ENCODE measurements around the gene RAP1GAP2. TPM values are rescaled to one million over a fixed set of nuclear protein-coding genes. Genes with fewer than 3 reads are reported as not detected.

The RAP1GAP2 gene
- total RNA-seq, 1 donor from 2014 or later = 3.8 TPM

DNA sequence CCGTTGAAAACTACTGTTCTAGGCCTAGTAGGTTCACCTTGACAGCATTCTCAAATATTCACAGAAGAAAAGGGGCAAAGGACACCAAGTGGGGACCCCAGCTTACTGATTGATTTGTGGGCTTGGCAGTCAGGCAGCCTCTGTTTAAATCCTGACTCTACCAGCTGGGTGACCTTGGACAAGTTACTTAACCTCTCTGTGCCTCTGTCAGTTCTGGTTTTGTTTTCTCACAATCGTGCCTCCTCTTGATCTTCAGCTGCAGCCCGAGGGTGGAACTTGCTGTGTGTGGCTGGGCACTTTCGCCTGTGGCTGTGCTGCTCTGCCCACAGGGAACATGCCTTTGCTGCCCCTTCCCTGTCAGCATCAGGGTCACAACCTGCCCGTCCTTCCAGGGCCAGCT, 17.8 kb downstream of the RAP1GAP2 start:
- no peak overlapping the region for H3K4me2 ChIP-seq
- H3K9me3 ChIP-seq (ENCODE audit: low read depth) = no peaks in the 10 kb centered on the region
- no peaks in the 10 kb centered on the region for H4K20me1 ChIP-seq (ENCODE audit: low read depth)
- H2AFZ ChIP-seq (replicated peaks) = no peak overlapping the region
- Mint-ChIP-seq H3K27me3 (ENCODE audit: insufficient read depth, low read depth) (peaks cover 12% of the 10 kb centered on the region), H3K9me3 (no peaks in the 10 kb centered on the region), H3K4me3 (peak overlapping the region; percentile 18), H3K27ac (no peak overlapping the region), H3K4me1 (peaks cover 18% of the 10 kb centered on the region), H3K36me3 (no peaks in the 10 kb centered on the region)
- H3F3A ChIP-seq (ENCODE audit: low read depth) = peaks cover 18% of the 10 kb centered on the region
- no peaks in the 10 kb centered on the region for H3K36me3 ChIP-seq
- H3K9ac ChIP-seq = no peak overlapping the region
- H3K27ac ChIP-seq = no peak overlapping the region
- H3K27me3 ChIP-seq = no peaks in the 10 kb centered on the region
- no peak overlapping the region for H3K4me3 ChIP-seq
- H3K4me1 ChIP-seq = peaks cover 21% of the 10 kb centered on the region
- no peak for TF ChIP-seq EZH2 (IDR thresholded peaks at IDR 0.05)
- no peak for TF ChIP-seq CTCF (IDR thresholded peaks at IDR 0.05)
- DNase-seq (ENCODE audit: low spot score) = no peak
- H3K79me2 ChIP-seq (ENCODE audit: low read depth) = no peaks in the 10 kb centered on the region

- H3K27ac Mint-ChIP-seq = no peak overlapping the region
These were observed 18.5 kb downstream of the RAP1GAP2 start for GRCh38 chr17:2814481-2815341.

GRCh38 chr17:2815781-2816185, 19.5 kb downstream of the RAP1GAP2 start:
- no peaks in the 10 kb centered on the region for H3K79me2 ChIP-seq (ENCODE audit: low read depth)
- no peak overlapping the region for H3K27ac ChIP-seq
- peaks cover 21% of the 10 kb centered on the region for H3K4me1 ChIP-seq
- no peaks in the 10 kb centered on the region for H3K36me3 ChIP-seq
- no peak for TF ChIP-seq EZH2 (IDR thresholded peaks at IDR 0.05)
- TF ChIP-seq CTCF (IDR thresholded peaks at IDR 0.05) = no peak
- TF ChIP-seq EZH2phosphoT487 (IDR thresholded peaks at IDR 0.05) = no peak
- H4K20me1 ChIP-seq (ENCODE audit: low read depth) = no peaks in the 10 kb centered on the region
- H3K4me2 ChIP-seq = peak overlapping the region; percentile 40
- DNase-seq (ENCODE audit: low spot score) = peak; percentile 66
- no peak overlapping the region for H3K4me3 ChIP-seq
- Mint-ChIP-seq H3K4me3 (peak overlapping the region; percentile 62), H3K27ac (peak overlapping the region; percentile 98), H3K4me1 (peaks cover 18% of the 10 kb centered on the region), H3K27me3 (ENCODE audit: insufficient read depth, low read depth) (peaks cover 17% of the 10 kb centered on the region), H3K9me3 (no peaks in the 10 kb centered on the region), H3K36me3 (no peaks in the 10 kb centered on the region)
- no peaks in the 10 kb centered on the region for H3K9me3 ChIP-seq (ENCODE audit: low read depth)
- H3F3A ChIP-seq (ENCODE audit: low read depth) = peaks cover 18% of the 10 kb centered on the region
- H3K27me3 ChIP-seq = no peaks in the 10 kb centered on the region
- no peak overlapping the region for H2AFZ ChIP-seq (replicated peaks)
- no peak overlapping the region for H3K9ac ChIP-seq

More at GRCh38 chr17:2814481-2815341, 18.5 kb downstream of the RAP1GAP2 start:
- H3K27me3 ChIP-seq = no peaks in the 10 kb centered on the region
- no peaks in the 10 kb centered on the region for H3K36me3 ChIP-seq
- Mint-ChIP-seq H3K27me3 (ENCODE audit: insufficient read depth, low read depth) (peaks cover 13% of the 10 kb centered on the region), H3K4me1 (peaks cover 18% of the 10 kb centered on the region), H3K36me3 (no peaks in the 10 kb centered on the region), H3K4me3 (no peak overlapping the region), H3K9me3 (no peaks in the 10 kb centered on the region)
- no peaks in the 10 kb centered on the region for H3K79me2 ChIP-seq (ENCODE audit: low read depth)
- TF ChIP-seq EZH2 (IDR thresholded peaks at IDR 0.05) (no peak), CTCF (IDR thresholded peaks at IDR 0.05) (no peak), EZH2phosphoT487 (IDR thresholded peaks at IDR 0.05) (no peak)
- no peak for DNase-seq (ENCODE audit: low spot score)
- no peak overlapping the region for H3K27ac ChIP-seq
- H2AFZ ChIP-seq (replicated peaks) = no peak overlapping the region
- H4K20me1 ChIP-seq (ENCODE audit: low read depth) = no peaks in the 10 kb centered on the region
- peaks cover 21% of the 10 kb centered on the region for H3K4me1 ChIP-seq
- H3K9me3 ChIP-seq (ENCODE audit: low read depth) = no peaks in the 10 kb centered on the region
- no peak overlapping the region for H3K4me3 ChIP-seq
- H3K4me2 ChIP-seq = no peak overlapping the region
- no peak overlapping the region for H3K9ac ChIP-seq
- H3F3A ChIP-seq (ENCODE audit: low read depth) = peaks cover 18% of the 10 kb centered on the region

All from neural progenitor cell (in vitro differentiated cells).